Panc1 (cell line): ENCODE data around the gene KCNN3. TPM values are rescaled to one million over a fixed set of nuclear protein-coding genes. Genes with fewer than 3 reads are reported as not detected.

Experiments
- ATAC-seq: fragments of 200-7000 bp; cut with Tn5 transposase; 2 replicates; pipeline ENCODE4 v1.9.1; 2020; ENCODE audit warnings: mild to moderate bottlenecking, moderate library complexity
- BruUV-seq: library from RNA; stranded (reverse); fragments of 400-500 nt; replicated peaks from 2 replicates; lab custom pipeline; 2021; lab: Mats Ljungman, UMichigan
- CTCF ChIA-PET: fragments of 300-600 bp; sonication (Branson Sonifier 250); formaldehyde crosslinking; loops from one replicate; lab custom pipeline; 2022; ENCODE audit warnings: antibody characterized with exemption; lab: Charles Lee
- POLR2A ChIA-PET: fragments of 300-600 bp; sonication (Branson Sonifier 250); formaldehyde crosslinking; loops from one replicate; lab custom pipeline; 2022; ENCODE audit warnings: antibody characterized with exemption; lab: Charles Lee
- DNase-seq: peaks from one replicate; pipeline ENCODE4 v3.0.0-alpha.2; 2010; ENCODE audit warnings: low read depth, low spot score
- H3K27ac ChIP-seq: 2 replicates; pipeline ENCODE4 v1.5.1; 2011; ENCODE audit warnings: mild to moderate bottlenecking, low read length, inconsistent platforms
- H3K27me3 ChIP-seq: fragments of 200-500 bp; sonication (Bioruptor generic); 2 replicates; pipeline ENCODE4 v1.6.0; 2014; ENCODE audit warnings: low read length, inconsistent platforms; ENCODE audit not compliant: control insufficient read depth, insufficient read depth
- H3K36me3 ChIP-seq: fragments of 200-500 bp; sonication (Bioruptor generic); 2 replicates; pipeline ENCODE4 v1.5.1; 2014; ENCODE audit warnings: inconsistent platforms, mild to moderate bottlenecking, low read length, moderate library complexity; ENCODE audit not compliant: control insufficient read depth, insufficient read depth
- H3K4me1 ChIP-seq: 2 replicates; pipeline ENCODE4 v1.5.1; 2011; ENCODE audit warnings: inconsistent platforms, mild to moderate bottlenecking, low read length, moderate library complexity; ENCODE audit not compliant: control insufficient read depth, insufficient read depth
- H3K4me3 ChIP-seq, 2 experiments: 2 replicates each; pipeline ENCODE4 v1.5.1; 2011 to 2012; ENCODE audit warnings: low read depth in 2 of 2, low read length in 2 of 2, mild to moderate bottlenecking in 2 of 2, inconsistent platforms in 1 of 2, moderate library complexity in 1 of 2
- H3K9me3 ChIP-seq: fragments of 200-500 bp; sonication (Bioruptor generic); 2 replicates; pipeline ENCODE4 v1.5.1; 2014; ENCODE audit warnings: low read depth, mild to moderate bottlenecking, inconsistent platforms, low read length, moderate library complexity; ENCODE audit not compliant: control insufficient read depth, insufficient read depth
- POLR2AphosphoS5 ChIP-seq: IDR thresholded peaks from 2 replicates; pipeline ENCODE4 v1.6.1; 2012; ENCODE audit warnings: mild to moderate bottlenecking, low read depth, low read length, moderate library complexity
- REST ChIP-seq, 2 experiments: IDR thresholded peaks; 2 replicates each; pipeline ENCODE4 v1.6.1; 2011 to 2012; ENCODE audit warnings: low read depth in 2 of 2, control low read depth in 1 of 2, low read length in 1 of 2, mild to moderate bottlenecking in 1 of 2, moderate library complexity in 1 of 2; ENCODE audit not compliant: insufficient read depth in 1 of 2
- SIN3A ChIP-seq: IDR thresholded peaks from 2 replicates; pipeline ENCODE4 v1.6.1; 2012; ENCODE audit warnings: low read depth, mild to moderate bottlenecking, low read length, moderate library complexity, borderline replicate concordance; ENCODE audit not compliant: insufficient read depth
- TCF7L2 ChIP-seq: IDR thresholded peaks from 2 replicates; pipeline ENCODE4 v1.6.1; 2011; ENCODE audit warnings: mild to moderate bottlenecking, low read depth, low read length, inconsistent platforms
- in situ Hi-C: cut with HindIII; loops from 2 replicates; pipeline ENCODE4 v1.10.0; 2016; ENCODE audit warnings: low sequenced_read_pairs, low pct_unique_long_range_greater_than_20kb
- intact Hi-C: fragments of 100-400 bp; cut with micrococcal nuclease; formaldehyde crosslinking; loops from one replicate; pipeline ENCODE4 v1.10.0; 2022; ENCODE audit not compliant: unreplicated experiment
- total RNA-seq: library from RNA; stranded (reverse); gene quantifications from one replicate; pipeline ENCODE4 v1.2.1, GENCODE V29; 2021; ENCODE audit not compliant: unreplicated experiment
- TF ChIP-seq, protein P1 (sequence below): fragments of 450-650 bp; IDR thresholded peaks from 2 replicates; pipeline ENCODE4 v1.5.1; 2017; ENCODE audit warnings: mild to moderate bottlenecking

The KCNN3 gene
- total RNA-seq, 1 experiment from 2014 or later: 0.05 TPM

- Histone ChIP-seq H3K27me3 (peaks cover 3% of the 10 kb centered on the region; the same call in 1 of the 2 replicates), H3K36me3 (no peaks in the 10 kb centered on the region; the same call in 1 of the 2 replicates), H3K27ac (no peak overlapping the region), H3K4me3 (no peak overlapping the region), H3K4me1 (no peaks in the 10 kb centered on the region), H3K9me3 (no peaks in the 10 kb centered on the region)
- DNase-seq (no peak), ATAC-seq (no peak)
- TF ChIP-seq TCF7L2 (no peak), POLR2AphosphoS5 (no peak), REST (IDR thresholded peaks at IDR 0.05; ENCODE audit: insufficient read depth in 1 of 2, low read depth in 2 of 2, low read length in 1 of 2) (no peak), SIN3A (no peak)
- TF ChIP-seq, protein P1, sequence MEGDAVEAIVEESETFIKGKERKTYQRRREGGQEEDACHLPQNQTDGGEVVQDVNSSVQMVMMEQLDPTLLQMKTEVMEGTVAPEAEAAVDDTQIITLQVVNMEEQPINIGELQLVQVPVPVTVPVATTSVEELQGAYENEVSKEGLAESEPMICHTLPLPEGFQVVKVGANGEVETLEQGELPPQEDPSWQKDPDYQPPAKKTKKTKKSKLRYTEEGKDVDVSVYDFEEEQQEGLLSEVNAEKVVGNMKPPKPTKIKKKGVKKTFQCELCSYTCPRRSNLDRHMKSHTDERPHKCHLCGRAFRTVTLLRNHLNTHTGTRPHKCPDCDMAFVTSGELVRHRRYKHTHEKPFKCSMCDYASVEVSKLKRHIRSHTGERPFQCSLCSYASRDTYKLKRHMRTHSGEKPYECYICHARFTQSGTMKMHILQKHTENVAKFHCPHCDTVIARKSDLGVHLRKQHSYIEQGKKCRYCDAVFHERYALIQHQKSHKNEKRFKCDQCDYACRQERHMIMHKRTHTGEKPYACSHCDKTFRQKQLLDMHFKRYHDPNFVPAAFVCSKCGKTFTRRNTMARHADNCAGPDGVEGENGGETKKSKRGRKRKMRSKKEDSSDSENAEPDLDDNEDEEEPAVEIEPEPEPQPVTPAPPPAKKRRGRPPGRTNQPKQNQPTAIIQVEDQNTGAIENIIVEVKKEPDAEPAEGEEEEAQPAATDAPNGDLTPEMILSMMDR: no peak
- in situ Hi-C loops (no loop called here), intact Hi-C loops (no loop called here)
- ChIA-PET CTCF (no interaction called here), POLR2A (no interaction called here)
- no TSS peak for BruUV-seq
These were observed 139.8 kb downstream of the KCNN3 start for GRCh38 chr1:154730259-154730658.

DNA sequence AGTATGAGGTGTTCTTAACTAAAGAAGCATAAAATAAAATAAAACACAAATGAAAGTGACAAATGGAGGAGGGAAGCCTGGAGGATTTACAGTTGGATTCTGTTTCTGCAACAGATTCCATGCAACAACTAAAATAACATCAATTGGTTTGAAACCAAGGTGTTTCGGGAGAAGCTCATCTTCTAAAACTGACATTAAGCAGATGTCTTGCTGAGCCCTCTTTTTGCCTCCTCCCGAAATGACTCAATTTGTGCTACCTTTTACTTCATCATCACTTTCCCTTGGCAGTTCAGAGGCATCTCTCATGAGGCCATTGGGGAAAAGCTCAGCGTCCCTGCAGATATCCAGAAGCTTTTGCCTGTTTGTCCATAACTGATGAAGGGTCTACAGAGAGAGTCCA, 140.5 kb downstream of the KCNN3 start:
- Histone ChIP-seq H3K27me3 (peaks cover 3% of the 10 kb centered on the region; the same call in 1 of the 2 replicates), H3K27ac (no peak overlapping the region), H3K36me3 (no peaks in the 10 kb centered on the region; the same call in 1 of the 2 replicates), H3K4me1 (no peaks in the 10 kb centered on the region), H3K9me3 (no peaks in the 10 kb centered on the region), H3K4me3 (no peak overlapping the region)
- TF ChIP-seq SIN3A: no peak
- TF ChIP-seq TCF7L2: no peak
- no peak for TF ChIP-seq POLR2AphosphoS5
- TF ChIP-seq, protein P1: no peak
- TF ChIP-seq REST (IDR thresholded peaks at IDR 0.05; ENCODE audit: insufficient read depth in 1 of 2, low read depth in 2 of 2, low read length in 1 of 2): no peak
- in situ Hi-C loops: no loop called here
- no TSS peak for BruUV-seq
- CTCF ChIA-PET: no interaction called here
- POLR2A ChIA-PET: no interaction called here
- ATAC-seq (no peak), DNase-seq (no peak)
- intact Hi-C loops: loop anchor here (5.0 kb wide), 1 partner anchor 273 kb away; the partner anchor contains the start of gene ZBTB7B
